PC-3 (cell line): Measurements from ENCODE around the gene CD48.

Source experiments
- CTCF ChIP-seq: fragments of 300-600 bp; sonication (generic); conservative IDR thresholded peaks from 2 replicates; pipeline ENCODE4 v1.5.1; 2017; ENCODE audit warnings: antibody characterized with exemption, low read depth, mild to moderate bottlenecking, low read length
- EZH2 ChIP-seq: fragments of 300-600 bp; sonication (generic); IDR thresholded peaks from one replicate; pipeline ENCODE4 v1.6.1; 2017; ENCODE audit warnings: antibody characterized with exemption, mild to moderate bottlenecking, low read length; ENCODE audit not compliant: unreplicated experiment
- EZH2phosphoT487 ChIP-seq: fragments of 300-600 bp; sonication (generic); IDR thresholded peaks from 2 replicates; pipeline ENCODE4 v1.6.1; 2018; ENCODE audit warnings: mild to moderate bottlenecking, antibody characterized with exemption, low read length, borderline replicate concordance

- no peak for TF ChIP-seq EZH2
- no peak for TF ChIP-seq CTCF
- no peak for TF ChIP-seq EZH2phosphoT487
Observed at GRCh38 chr1:160674415-160674814, 37.2 kb downstream of the CD48 start.
